H1 (cell line): ENCODE measurements around the gene SLX9. TPM values are rescaled to one million over a fixed set of nuclear protein-coding genes. Genes with fewer than 3 reads are reported as not detected.

Experiments used
- CHD1 ChIP-seq: IDR thresholded peaks from 2 replicates; pipeline ENCODE4 v1.6.1; 2012; ENCODE audit warnings: low read depth, low read length, improper control_type of control experiment
- GABPA ChIP-seq: IDR thresholded peaks from 2 replicates; pipeline ENCODE4 v1.6.1; 2011; ENCODE audit warnings: mild to moderate bottlenecking, low read length, moderate library complexity, borderline replicate concordance; ENCODE audit not compliant: insufficient read depth
- KDM1A ChIP-seq: fragments of 200-600, 300-600 bp; sonication (generic); IDR thresholded peaks from 2 replicates; pipeline ENCODE4 v1.7.1; 2016; ENCODE audit warnings: mild to moderate bottlenecking, low read length, borderline replicate concordance
- PHF8 ChIP-seq: fragments of 200-600 bp; sonication (generic); conservative IDR thresholded peaks from 2 replicates; pipeline ENCODE4 v1.7.1; 2012; ENCODE audit warnings: low read depth, mild to moderate bottlenecking, inconsistent platforms, low read length, moderate library complexity
- polyA plus RNA-seq, 7 experiments: library from polyadenylated mRNA; depleted of rRNA in 3 of 7; stranded (reverse) in 5 of 7; unstranded in 2 of 7; fragments of >200 nt in 5 of 7; fragments of 200-250 nt in 2 of 7; gene quantifications; 1 replicate in 5 of 7; 2 replicates in 1 of 7; 4 replicates in 1 of 7; pipeline versions ENCODE4 v1.2.1 to v1.2.3, GENCODE V29; 2011 to 2013; ENCODE audit warnings: missing spikeins in 2 of 7, mixed read lengths in 2 of 7
- total RNA-seq: library from RNA; stranded (reverse); fragmentation: NEBNext Ultra II Directional; extraction: Animal tissue kit (Norgen Biotek cat#: 25700); gene quantifications from 2 replicates; pipeline ENCODE4 v1.2.1, GENCODE V29; 2021
- TF ChIP-seq, protein P1 (sequence below): IDR thresholded peaks from 2 replicates; pipeline ENCODE4 v1.6.1; 2012; ENCODE audit warnings: low read length, inconsistent platforms

SLX9 gene
- total and polyA plus RNA-seq, 2 of the 8 experiments (the other 6 are each of a cell fraction or from before 2014, with no cell fraction given), result 17.7 to 57.3 TPM

- TF ChIP-seq GABPA (no peak), KDM1A (no peak), PHF8 (no peak), CHD1 (no peak)
- TF ChIP-seq, protein P1, sequence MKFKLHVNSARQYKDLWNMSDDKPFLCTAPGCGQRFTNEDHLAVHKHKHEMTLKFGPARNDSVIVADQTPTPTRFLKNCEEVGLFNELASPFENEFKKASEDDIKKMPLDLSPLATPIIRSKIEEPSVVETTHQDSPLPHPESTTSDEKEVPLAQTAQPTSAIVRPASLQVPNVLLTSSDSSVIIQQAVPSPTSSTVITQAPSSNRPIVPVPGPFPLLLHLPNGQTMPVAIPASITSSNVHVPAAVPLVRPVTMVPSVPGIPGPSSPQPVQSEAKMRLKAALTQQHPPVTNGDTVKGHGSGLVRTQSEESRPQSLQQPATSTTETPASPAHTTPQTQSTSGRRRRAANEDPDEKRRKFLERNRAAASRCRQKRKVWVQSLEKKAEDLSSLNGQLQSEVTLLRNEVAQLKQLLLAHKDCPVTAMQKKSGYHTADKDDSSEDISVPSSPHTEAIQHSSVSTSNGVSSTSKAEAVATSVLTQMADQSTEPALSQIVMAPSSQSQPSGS, result no peak
Measured at GRCh38 chr21:44901391-44902074, 38.3 kb upstream of the SLX9 start (continued).
